Activated CD4-positive, alpha-beta T cell treated with anti-CD3 and anti-CD28 coated beads for 24 hours (primary cell): ENCODE measurements around the gene MOB2.

ENCODE experiments used
- DNase-seq, 2 donors: peaks; one replicate each; pipeline ENCODE4 v3.0.0-alpha.2; 2020; ENCODE audit warnings: low read depth in 2 of 2

The MOB2 gene

GRCh38 chr11:1487091-1487850 lies 692 bp upstream of the MOB2 start:
- no peak for DNase-seq

- DNase-seq = no peak
These were observed 1.1 kb downstream of the MOB2 start for GRCh38 chr11:1485504-1485885.

GRCh38 chr11:1484695-1485503 lies 1.7 kb downstream of the MOB2 start:
- no peak for DNase-seq

GRCh38 chr11:1484061-1484671 lies 2.4 kb downstream of the MOB2 start:
- no peak for DNase-seq

GRCh38 chr11:1483445-1483961 lies 3.1 kb downstream of the MOB2 start:
- no peak for DNase-seq

- DNase-seq = no peak
These were observed 3.8 kb downstream of the MOB2 start for GRCh38 chr11:1482581-1483444.

GRCh38 chr11:1481861-1482441 lies 4.6 kb downstream of the MOB2 start:
- no peak for DNase-seq

- DNase-seq = no peak
These were observed 5.1 kb downstream of the MOB2 start for GRCh38 chr11:1481483-1481825.

- DNase-seq = no peak
These were observed 5.8 kb downstream of the MOB2 start for GRCh38 chr11:1480555-1481482.

GRCh38 chr11:1480191-1480554 lies 6.4 kb downstream of the MOB2 start:
- no peak for DNase-seq

GRCh38 chr11:1479678-1480118 lies 6.9 kb downstream of the MOB2 start:
- DNase-seq = no peak

GRCh38 chr11:1479006-1479677 lies 7.4 kb downstream of the MOB2 start:
- no peak for DNase-seq

- no peak for DNase-seq
These were observed 8.0 kb downstream of the MOB2 start for GRCh38 chr11:1478544-1478943.

GRCh38 chr11:1478011-1478410 lies 8.6 kb downstream of the MOB2 start:
- DNase-seq = no peak

GRCh38 chr11:1476940-1477736 lies 9.4 kb downstream of the MOB2 start:
- no peak for DNase-seq

- no peak for DNase-seq
These were observed 10.7 kb downstream of the MOB2 start for GRCh38 chr11:1475841-1476240.

- DNase-seq = no peak
These were observed 12.8 kb downstream of the MOB2 start for GRCh38 chr11:1473786-1474185.

GRCh38 chr11:1473011-1473628 lies 13.5 kb downstream of the MOB2 start:
- DNase-seq = no peak
